ENCODE measurements around the gene CBLB.

CBLB gene

GRCh38 chr3:105781871-105782270 is 86.9 kb downstream of the CBLB start (continued):
- no peak for TF ChIP-seq ZBTB8A (tag by site-specific recombination; IDR thresholded peaks at IDR 0.05)
- TF ChIP-seq ZNF140 (tag by site-specific recombination; IDR thresholded peaks at IDR 0.05): no peak

DNA sequence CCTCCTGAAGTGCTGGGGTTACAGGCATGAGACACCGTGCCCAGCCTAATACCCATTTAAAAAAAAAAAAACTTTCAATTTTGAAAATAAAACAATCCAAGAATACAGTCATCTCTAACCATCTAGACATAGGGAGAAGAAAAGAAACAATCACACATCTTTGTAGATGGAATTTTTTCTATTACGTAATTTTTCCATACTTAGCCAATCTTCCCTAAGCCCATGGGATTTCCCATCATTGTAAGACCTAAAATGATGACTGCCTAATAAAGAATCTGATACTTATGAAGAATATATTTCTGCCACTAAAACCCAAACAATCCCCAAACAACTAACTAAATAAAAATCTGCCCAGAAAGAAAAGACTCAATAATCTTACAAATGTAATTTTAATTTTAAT is 88.7 kb downstream of the CBLB start:
- Histone ChIP-seq H3K4me3 (ENCODE audit: low read depth, low read length) (no peak overlapping the region), H3K9me3 (ENCODE audit: control insufficient read depth, insufficient read depth, low read depth, low read length) (no peaks in the 10 kb centered on the region), H3K27ac (ENCODE audit: extremely low read depth, low read depth, low read length) (no peak overlapping the region), H3K4me1 (ENCODE audit: control insufficient read depth, insufficient read depth, low read length) (no peaks in the 10 kb centered on the region), H3K36me3 (ENCODE audit: control insufficient read depth in 2 of 2, insufficient read depth in 1 of 2, low read length in 2 of 2) (no peaks in the 10 kb centered on the region)
- ChIA-PET POLR2A (interaction anchor here (0.7 kb wide), 1 partner anchor 37 kb away, joined by 6 read pairs; no protein-coding TSS in a partner anchor), CTCF (no interaction called here)
- TF ChIP-seq, protein P1, sequence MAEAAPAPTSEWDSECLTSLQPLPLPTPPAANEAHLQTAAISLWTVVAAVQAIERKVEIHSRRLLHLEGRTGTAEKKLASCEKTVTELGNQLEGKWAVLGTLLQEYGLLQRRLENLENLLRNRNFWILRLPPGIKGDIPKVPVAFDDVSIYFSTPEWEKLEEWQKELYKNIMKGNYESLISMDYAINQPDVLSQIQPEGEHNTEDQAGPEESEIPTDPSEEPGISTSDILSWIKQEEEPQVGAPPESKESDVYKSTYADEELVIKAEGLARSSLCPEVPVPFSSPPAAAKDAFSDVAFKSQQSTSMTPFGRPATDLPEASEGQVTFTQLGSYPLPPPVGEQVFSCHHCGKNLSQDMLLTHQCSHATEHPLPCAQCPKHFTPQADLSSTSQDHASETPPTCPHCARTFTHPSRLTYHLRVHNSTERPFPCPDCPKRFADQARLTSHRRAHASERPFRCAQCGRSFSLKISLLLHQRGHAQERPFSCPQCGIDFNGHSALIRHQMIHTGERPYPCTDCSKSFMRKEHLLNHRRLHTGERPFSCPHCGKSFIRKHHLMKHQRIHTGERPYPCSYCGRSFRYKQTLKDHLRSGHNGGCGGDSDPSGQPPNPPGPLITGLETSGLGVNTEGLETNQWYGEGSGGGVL (tag by site-specific recombination; IDR thresholded peaks at IDR 0.05): no peak
- TF ChIP-seq, protein P2, sequence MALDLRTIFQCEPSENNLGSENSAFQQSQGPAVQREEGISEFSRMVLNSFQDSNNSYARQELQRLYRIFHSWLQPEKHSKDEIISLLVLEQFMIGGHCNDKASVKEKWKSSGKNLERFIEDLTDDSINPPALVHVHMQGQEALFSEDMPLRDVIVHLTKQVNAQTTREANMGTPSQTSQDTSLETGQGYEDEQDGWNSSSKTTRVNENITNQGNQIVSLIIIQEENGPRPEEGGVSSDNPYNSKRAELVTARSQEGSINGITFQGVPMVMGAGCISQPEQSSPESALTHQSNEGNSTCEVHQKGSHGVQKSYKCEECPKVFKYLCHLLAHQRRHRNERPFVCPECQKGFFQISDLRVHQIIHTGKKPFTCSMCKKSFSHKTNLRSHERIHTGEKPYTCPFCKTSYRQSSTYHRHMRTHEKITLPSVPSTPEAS (tag by site-specific recombination; IDR thresholded peaks at IDR 0.05): no peak
- TF ChIP-seq ZBTB7A (tag by site-specific recombination; IDR thresholded peaks at IDR 0.05; ENCODE audit: low read depth) (no peak), TCF7L2 (IDR thresholded peaks at IDR 0.05; ENCODE audit: borderline replicate concordance, low read depth, low read length) (no peak), ZNF555 (tag by site-specific recombination; conservative IDR thresholded peaks at IDR 0.05) (no peak), ZIC2 (tag by site-specific recombination; IDR thresholded peaks at IDR 0.05) (no peak), ZFHX2 (tag by site-specific recombination; conservative IDR thresholded peaks at IDR 0.05) (no peak)
- TF ChIP-seq, protein P3, sequence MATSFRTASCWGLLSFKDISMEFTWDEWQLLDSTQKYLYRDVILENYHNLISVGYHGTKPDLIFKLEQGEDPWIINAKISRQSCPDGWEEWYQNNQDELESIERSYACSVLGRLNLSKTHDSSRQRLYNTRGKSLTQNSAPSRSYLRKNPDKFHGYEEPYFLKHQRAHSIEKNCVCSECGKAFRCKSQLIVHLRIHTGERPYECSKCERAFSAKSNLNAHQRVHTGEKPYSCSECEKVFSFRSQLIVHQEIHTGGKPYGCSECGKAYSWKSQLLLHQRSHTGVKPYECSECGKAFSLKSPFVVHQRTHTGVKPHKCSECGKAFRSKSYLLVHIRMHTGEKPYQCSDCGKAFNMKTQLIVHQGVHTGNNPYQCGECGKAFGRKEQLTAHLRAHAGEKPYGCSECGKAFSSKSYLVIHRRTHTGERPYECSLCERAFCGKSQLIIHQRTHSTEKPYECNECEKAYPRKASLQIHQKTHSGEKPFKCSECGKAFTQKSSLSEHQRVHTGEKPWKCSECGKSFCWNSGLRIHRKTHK (tag by site-specific recombination; IDR thresholded peaks at IDR 0.05): no peak

- no peaks in the 10 kb centered on the region for H3K9me3 ChIP-seq (ENCODE audit: control insufficient read depth, insufficient read depth, low read depth, low read length)
- CTCF ChIA-PET: no interaction called here
- H3K27ac ChIP-seq (ENCODE audit: extremely low read depth, low read depth, low read length): no peak overlapping the region
- TF ChIP-seq ZNF426 (tag by site-specific recombination; IDR thresholded peaks at IDR 0.05) (no peak), ZNF580 (tag by site-specific recombination; IDR thresholded peaks at IDR 0.05) (no peak), SCRT2 (tag by site-specific recombination; IDR thresholded peaks at IDR 0.05) (no peak), ZFP69B (tag by site-specific recombination; IDR thresholded peaks at IDR 0.05) (no peak), ZNF560 (tag by site-specific recombination; IDR thresholded peaks at IDR 0.05; ENCODE audit: borderline replicate concordance) (no peak), ZNF623 (tag by site-specific recombination; IDR thresholded peaks at IDR 0.05) (no peak), ZFP41 (tag by site-specific recombination; IDR thresholded peaks at IDR 0.05; ENCODE audit: borderline replicate concordance) (no peak), ZNF677 (tag by site-specific recombination; IDR thresholded peaks at IDR 0.05) (no peak), ZNF174 (tag by site-specific recombination; IDR thresholded peaks at IDR 0.05) (no peak), ZNF530 (tag by site-specific recombination; IDR thresholded peaks at IDR 0.05; ENCODE audit: low read depth) (no peak), ZNF600 (tag by site-specific recombination; IDR thresholded peaks at IDR 0.05) (no peak)
- TF ChIP-seq, protein P4, sequence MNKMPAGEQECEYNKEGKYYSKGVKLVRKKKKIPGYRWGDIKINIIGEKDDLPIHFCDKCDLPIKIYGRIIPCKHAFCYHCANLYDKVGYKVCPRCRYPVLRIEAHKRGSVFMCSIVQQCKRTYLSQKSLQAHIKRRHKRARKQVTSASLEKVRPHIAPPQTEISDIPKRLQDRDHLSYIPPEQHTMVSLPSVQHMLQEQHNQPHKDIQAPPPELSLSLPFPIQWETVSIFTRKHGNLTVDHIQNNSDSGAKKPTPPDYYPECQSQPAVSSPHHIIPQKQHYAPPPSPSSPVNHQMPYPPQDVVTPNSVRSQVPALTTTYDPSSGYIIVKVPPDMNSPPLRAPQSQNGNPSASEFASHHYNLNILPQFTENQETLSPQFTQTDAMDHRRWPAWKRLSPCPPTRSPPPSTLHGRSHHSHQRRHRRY (tag by site-specific recombination; IDR thresholded peaks at IDR 0.05): no peak
- TF ChIP-seq, protein P3 (tag by site-specific recombination; IDR thresholded peaks at IDR 0.05): no peak
- TF ChIP-seq, protein P5, sequence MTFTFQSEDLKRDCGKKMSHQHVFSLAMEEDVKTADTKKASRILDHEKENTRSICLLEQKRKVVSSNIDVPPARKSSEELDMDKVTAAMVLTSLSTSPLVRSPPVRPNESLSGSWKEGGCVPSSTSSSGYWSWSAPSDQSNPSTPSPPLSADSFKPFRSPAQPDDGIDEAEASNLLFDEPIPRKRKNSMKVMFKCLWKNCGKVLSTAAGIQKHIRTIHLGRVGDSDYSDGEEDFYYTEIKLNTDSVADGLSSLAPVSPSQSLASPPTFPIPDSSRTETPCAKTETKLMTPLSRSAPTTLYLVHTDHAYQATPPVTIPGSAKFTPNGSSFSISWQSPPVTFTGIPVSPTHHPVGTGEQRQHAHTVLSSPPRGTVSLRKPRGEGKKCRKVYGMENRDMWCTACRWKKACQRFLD (tag by site-specific recombination; IDR thresholded peaks at IDR 0.05): no peak
- H3K36me3 ChIP-seq (ENCODE audit: control insufficient read depth in 2 of 2, insufficient read depth in 1 of 2, low read length in 2 of 2): no peaks in the 10 kb centered on the region
- no peak overlapping the region for H3K4me3 ChIP-seq (ENCODE audit: low read depth, low read length)
- H3K4me1 ChIP-seq (ENCODE audit: control insufficient read depth, insufficient read depth, low read length): no peaks in the 10 kb centered on the region
- POLR2A ChIA-PET: no interaction called here
These were observed 93.4 kb downstream of the CBLB start for GRCh38 chr3:105775368-105775767.

Data from HEK293 (cell line).